COR-L47 (cell line): ENCODE measurements around the gene KIF26B.

Source experiments
- DNase-seq: peaks from one replicate; lab custom pipeline; 2025; lab: John Stamatoyannopoulos, UW

The KIF26B gene

GRCh38 chr1:245241526-245242130 is 86.8 kb downstream of the KIF26B start:
- DNase-seq = no peak

- no peak for DNase-seq
Observed at GRCh38 chr1:245242989-245243388, 88.2 kb downstream of the KIF26B start.

GRCh38 chr1:245245021-245245667 is 90.4 kb downstream of the KIF26B start:
- DNase-seq = no peak

- no peak for DNase-seq
Observed at GRCh38 chr1:245246433-245246832, 91.6 kb downstream of the KIF26B start.

GRCh38 chr1:245247356-245247755 is 92.6 kb downstream of the KIF26B start:
- DNase-seq = no peak

- DNase-seq = no peak
Observed at GRCh38 chr1:245247801-245248200, 93.0 kb downstream of the KIF26B start.

GRCh38 chr1:245248231-245248731 is 93.5 kb downstream of the KIF26B start:
- no peak for DNase-seq

GRCh38 chr1:245255783-245256182 is 101.0 kb downstream of the KIF26B start:
- DNase-seq = no peak

GRCh38 chr1:245256528-245256927 is 101.7 kb downstream of the KIF26B start:
- no peak for DNase-seq

- DNase-seq = peak; percentile 71
Observed at GRCh38 chr1:245258271-245258920, 103.6 kb downstream of the KIF26B start.

- no peak for DNase-seq
Observed at GRCh38 chr1:245260110-245260882, 105.5 kb downstream of the KIF26B start.

GRCh38 chr1:245260883-245261282 is 106.1 kb downstream of the KIF26B start:
- no peak for DNase-seq

- DNase-seq = no peak
Observed at GRCh38 chr1:245261786-245262185, 107.0 kb downstream of the KIF26B start.

GRCh38 chr1:245263529-245264095 is 108.8 kb downstream of the KIF26B start:
- DNase-seq = no peak

GRCh38 chr1:245264226-245264625 is 109.4 kb downstream of the KIF26B start:
- DNase-seq = no peak

- DNase-seq = no peak
Observed at GRCh38 chr1:245266105-245266504, 111.3 kb downstream of the KIF26B start.

GRCh38 chr1:245270063-245270462 is 115.3 kb downstream of the KIF26B start:
- DNase-seq = no peak

GRCh38 chr1:245270972-245271371 is 116.2 kb downstream of the KIF26B start:
- DNase-seq = no peak

GRCh38 chr1:245272676-245273075 is 117.9 kb downstream of the KIF26B start:
- DNase-seq = no peak

- DNase-seq = no peak
Observed at GRCh38 chr1:245276445-245276844, 121.7 kb downstream of the KIF26B start.

GRCh38 chr1:245277276-245277675 is 122.5 kb downstream of the KIF26B start:
- DNase-seq = no peak

- no peak for DNase-seq
Observed at GRCh38 chr1:245278846-245279245, 124.1 kb downstream of the KIF26B start.
